GM20000 (cell line): ENCODE results near the gene DAB1.

Source experiments
- DNase-seq: peaks from one replicate; pipeline ENCODE4 v3.0.0; 2012; ENCODE audit warnings: low spot score
- TF ChIP-seq, protein P1 (sequence below): IDR thresholded peaks from 2 replicates; pipeline ENCODE4 v1.5.1; 2012; ENCODE audit warnings: mild to moderate bottlenecking, control low read depth; ENCODE audit errors: extremely low read depth, missing control alignments

DAB1 gene

DNA sequence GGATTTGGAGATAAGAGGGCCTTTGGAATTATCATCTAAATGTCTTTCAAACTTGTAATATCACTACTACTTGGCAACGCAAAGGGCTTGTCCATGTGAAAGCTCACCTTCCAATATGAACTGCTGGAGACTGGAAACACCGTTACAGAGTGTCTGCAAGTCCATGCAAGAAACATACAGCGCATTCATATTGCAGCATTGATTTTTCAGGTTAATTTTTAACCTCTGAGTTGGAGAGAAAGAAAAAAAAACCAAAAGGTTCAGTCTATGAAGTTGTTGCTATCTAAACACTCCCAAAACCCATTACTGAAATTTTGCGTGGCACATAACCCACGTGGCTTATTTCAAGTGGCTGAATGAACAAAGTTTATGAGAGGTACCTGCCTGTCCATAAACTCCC lies 23.8 kb downstream of the DAB1 start:
- no peak for DNase-seq
- TF ChIP-seq, protein P1, sequence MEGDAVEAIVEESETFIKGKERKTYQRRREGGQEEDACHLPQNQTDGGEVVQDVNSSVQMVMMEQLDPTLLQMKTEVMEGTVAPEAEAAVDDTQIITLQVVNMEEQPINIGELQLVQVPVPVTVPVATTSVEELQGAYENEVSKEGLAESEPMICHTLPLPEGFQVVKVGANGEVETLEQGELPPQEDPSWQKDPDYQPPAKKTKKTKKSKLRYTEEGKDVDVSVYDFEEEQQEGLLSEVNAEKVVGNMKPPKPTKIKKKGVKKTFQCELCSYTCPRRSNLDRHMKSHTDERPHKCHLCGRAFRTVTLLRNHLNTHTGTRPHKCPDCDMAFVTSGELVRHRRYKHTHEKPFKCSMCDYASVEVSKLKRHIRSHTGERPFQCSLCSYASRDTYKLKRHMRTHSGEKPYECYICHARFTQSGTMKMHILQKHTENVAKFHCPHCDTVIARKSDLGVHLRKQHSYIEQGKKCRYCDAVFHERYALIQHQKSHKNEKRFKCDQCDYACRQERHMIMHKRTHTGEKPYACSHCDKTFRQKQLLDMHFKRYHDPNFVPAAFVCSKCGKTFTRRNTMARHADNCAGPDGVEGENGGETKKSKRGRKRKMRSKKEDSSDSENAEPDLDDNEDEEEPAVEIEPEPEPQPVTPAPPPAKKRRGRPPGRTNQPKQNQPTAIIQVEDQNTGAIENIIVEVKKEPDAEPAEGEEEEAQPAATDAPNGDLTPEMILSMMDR, result no peak

DNA sequence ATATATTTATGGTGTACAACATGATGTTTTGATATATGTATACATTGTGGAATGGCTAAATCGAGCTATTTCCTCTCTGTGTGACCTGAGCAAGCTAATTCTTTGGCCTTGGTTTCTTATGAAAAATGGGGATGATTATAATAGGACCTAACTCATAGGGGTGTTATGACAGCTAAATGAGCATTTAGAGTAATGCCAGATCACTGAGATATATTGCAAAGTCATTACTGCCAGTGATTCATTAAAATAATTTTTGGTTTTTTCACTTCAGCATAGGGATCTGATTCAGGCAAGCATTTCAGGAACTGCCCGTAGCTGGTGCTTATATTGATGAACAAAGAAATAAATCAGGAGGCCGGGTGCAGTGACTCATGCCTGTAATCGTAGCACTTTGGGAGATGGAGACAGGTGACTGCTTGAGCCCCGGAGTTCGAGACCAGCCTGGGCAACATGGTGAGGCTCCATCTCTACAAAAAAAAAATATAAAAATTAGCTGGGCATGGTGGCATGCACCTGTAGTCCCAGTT lies 30.7 kb downstream of the DAB1 start:
- DNase-seq, result no peak
- TF ChIP-seq, protein P1, result no peak

DNA sequence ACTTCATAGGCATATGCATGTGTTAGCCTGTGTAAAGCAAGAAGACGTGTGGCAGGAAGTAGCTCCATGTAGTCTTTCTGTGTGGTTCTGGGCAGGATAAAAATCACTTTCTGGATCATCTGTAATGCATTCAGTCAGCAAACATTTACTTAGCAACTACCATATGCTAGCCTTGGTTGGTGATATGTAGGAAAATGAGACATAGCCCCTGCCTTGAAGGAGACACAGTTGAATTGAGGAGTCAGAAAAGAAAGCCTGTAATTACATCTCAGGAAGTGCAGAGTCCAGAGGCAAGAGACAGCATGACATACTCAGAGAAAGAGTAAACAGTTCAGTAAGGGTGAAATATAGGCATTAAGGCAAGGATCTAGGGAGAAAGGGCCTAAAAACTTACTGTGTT lies 38.5 kb downstream of the DAB1 start:
- TF ChIP-seq, protein P1, result no peak
- no peak for DNase-seq

DNA sequence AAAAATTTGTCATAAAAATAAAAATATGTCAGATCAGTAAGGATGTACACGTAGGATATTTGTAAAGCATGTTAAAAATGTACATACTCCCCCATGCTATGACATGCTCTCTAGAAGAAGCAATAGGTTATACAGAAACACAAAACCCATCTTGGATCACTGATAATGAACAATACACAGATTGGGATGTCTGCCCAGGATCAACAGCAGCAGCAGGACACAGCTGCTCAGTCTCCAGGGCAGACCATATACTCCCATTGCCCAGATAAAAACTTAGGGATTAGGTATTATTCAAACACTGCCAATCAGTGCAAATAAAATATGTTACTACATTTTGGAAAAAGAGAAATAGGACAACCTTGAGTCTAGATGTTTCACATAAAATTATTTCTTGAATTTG lies 39.0 kb downstream of the DAB1 start:
- no peak for DNase-seq
- TF ChIP-seq, protein P1, result no peak

DNA sequence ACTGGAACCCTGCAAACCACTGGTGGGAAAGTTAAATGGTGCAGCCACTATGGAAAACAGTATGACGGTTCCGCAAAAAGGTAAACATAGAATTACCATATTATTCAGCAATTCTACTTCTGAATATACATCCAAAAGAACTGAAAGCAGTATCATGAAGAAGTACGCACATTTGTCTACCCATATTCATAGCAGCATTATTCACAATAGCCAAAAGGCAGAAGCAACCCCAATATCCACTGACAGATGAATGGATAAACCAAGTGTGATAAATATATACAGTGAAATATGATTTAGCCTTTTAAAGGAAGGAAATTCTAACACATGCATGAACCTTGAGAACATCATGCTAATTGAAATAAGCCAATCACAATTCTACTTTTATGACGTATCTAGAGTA lies 39.6 kb downstream of the DAB1 start:
- TF ChIP-seq, protein P1, result no peak
- no peak for DNase-seq

DNA sequence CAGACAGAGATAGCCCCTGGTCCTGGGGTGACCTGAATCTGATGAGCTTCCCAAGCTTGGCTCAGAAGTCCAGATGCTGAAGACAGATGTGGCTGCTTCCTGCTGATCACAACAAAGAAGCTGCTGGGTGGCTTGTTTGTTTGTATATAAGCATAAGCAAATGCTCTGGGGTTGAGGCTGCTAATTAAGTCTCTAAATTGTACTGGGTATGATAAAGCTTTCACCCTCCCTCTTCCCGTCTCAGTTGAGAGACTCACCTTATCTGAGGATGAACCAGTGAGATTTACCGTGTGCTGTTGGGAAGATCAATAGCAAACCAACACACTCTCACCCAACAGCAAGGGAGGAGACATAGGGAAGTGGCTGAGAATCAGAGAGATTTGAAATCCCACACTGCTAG lies 42.0 kb downstream of the DAB1 start:
- no peak for DNase-seq
- TF ChIP-seq, protein P1, result no peak

DNA sequence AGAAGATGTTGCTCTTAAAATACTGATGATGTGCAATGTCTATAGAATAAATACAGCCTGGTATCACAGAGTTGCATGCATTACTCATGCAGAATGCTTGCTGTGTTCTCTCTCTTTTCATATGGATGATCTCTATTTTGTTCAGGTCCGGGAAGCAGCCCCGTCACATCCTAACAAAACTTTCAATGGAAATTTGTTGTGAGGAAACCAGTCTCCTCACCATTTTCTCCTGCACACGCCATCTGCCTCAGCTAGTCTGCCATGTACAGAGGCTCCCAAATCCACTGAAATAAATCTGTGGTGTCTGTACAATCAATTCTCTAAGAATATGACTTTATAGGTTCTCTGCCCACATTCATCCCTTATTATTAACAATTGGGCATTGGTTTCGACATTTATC lies 42.4 kb downstream of the DAB1 start:
- TF ChIP-seq, protein P1, result no peak
- no peak for DNase-seq
